Measurements from ENCODE around the gene NPLOC4. TPM values are rescaled to one million over a fixed set of nuclear protein-coding genes. Genes with fewer than 3 reads are reported as not detected.
"Not testable (repeated sequence)": the region's sequence is repeated elsewhere in the genome, so short reads cannot be mapped to it uniquely, and the experiment has no call there.

Gene NPLOC4
- total RNA-seq, 4 donors from 2014 or later: 58.9 to 87.7 (median 70.8) TPM

GRCh38 chr17:81589612-81590011 is 47.3 kb downstream of the NPLOC4 start:
- TF ChIP-seq, protein P1, sequence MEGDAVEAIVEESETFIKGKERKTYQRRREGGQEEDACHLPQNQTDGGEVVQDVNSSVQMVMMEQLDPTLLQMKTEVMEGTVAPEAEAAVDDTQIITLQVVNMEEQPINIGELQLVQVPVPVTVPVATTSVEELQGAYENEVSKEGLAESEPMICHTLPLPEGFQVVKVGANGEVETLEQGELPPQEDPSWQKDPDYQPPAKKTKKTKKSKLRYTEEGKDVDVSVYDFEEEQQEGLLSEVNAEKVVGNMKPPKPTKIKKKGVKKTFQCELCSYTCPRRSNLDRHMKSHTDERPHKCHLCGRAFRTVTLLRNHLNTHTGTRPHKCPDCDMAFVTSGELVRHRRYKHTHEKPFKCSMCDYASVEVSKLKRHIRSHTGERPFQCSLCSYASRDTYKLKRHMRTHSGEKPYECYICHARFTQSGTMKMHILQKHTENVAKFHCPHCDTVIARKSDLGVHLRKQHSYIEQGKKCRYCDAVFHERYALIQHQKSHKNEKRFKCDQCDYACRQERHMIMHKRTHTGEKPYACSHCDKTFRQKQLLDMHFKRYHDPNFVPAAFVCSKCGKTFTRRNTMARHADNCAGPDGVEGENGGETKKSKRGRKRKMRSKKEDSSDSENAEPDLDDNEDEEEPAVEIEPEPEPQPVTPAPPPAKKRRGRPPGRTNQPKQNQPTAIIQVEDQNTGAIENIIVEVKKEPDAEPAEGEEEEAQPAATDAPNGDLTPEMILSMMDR (IDR thresholded peaks at IDR 0.05): no peak
- DNase-seq (ENCODE audit: low spot score) (no peak), ATAC-seq (ENCODE audit: low FRiP score) (no peak)

DNA sequence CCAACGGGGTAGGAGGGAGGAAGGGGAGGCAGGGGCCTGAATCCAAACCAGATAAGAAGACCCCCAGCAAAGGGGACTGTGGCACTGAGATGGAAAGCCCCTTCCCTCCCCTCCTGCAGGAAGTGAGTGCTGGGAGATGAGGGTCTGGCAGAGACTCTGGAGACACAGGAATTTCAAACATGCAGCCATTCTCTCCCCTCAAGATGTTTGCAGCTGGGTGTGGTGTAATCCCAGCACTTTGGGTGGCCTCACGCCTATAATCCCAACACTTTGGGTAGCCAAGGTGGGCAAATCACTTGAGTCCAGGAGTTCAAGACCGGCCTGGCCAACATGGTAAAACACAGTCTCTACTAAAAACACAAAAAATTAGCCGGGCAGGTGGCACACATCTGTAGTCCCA is 50.8 kb downstream of the NPLOC4 start:
- ATAC-seq (ENCODE audit: low FRiP score): no peak
- TF ChIP-seq, protein P1 (IDR thresholded peaks at IDR 0.05): no peak

GRCh38 chr17:81584771-81585170 is 52.1 kb downstream of the NPLOC4 start:
- not testable (repeated sequence) for ATAC-seq (ENCODE audit: low FRiP score); DNase-seq (ENCODE audit: low spot score)

More for the DNA sequence above, 50.8 kb downstream of the NPLOC4 start:
- DNase-seq (ENCODE audit: low spot score): no peak

GRCh38 chr17:81583589-81584342 is 53.1 kb downstream of the NPLOC4 start:
- TF ChIP-seq, protein P1 (IDR thresholded peaks at IDR 0.05): no peak
- no peak for DNase-seq (ENCODE audit: low spot score)

DNA sequence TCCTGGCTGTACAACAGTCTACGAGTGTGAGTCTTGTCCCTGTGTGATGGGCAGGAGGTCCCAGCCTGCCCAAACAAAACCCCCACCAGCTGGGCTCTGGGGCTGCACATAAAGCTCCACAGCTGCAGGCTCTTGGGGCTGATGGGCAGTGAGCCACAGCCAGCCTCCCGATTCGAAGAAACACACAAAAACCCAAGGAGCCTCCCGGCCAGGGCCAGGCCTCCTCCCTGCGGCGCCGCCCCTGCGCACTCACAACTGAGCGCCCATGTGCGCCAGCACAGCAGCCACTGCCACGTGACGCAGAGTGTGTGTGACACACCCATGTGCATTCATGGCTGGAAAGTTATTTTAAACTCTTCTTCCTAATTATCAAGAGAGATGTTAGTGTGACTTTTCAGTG is 54.2 kb downstream of the NPLOC4 start:
- DNase-seq (ENCODE audit: low spot score): no peak

More at GRCh38 chr17:81583589-81584342, 53.1 kb downstream of the NPLOC4 start:
- no peak for ATAC-seq (ENCODE audit: low FRiP score)

GRCh38 chr17:81582341-81582740 is 54.6 kb downstream of the NPLOC4 start:
- no peak for ATAC-seq (ENCODE audit: low FRiP score)
- TF ChIP-seq, protein P1 (IDR thresholded peaks at IDR 0.05): no peak

More for the DNA sequence above, 54.2 kb downstream of the NPLOC4 start:
- ATAC-seq (ENCODE audit: low FRiP score): no peak
- TF ChIP-seq, protein P1 (IDR thresholded peaks at IDR 0.05): no peak

DNA sequence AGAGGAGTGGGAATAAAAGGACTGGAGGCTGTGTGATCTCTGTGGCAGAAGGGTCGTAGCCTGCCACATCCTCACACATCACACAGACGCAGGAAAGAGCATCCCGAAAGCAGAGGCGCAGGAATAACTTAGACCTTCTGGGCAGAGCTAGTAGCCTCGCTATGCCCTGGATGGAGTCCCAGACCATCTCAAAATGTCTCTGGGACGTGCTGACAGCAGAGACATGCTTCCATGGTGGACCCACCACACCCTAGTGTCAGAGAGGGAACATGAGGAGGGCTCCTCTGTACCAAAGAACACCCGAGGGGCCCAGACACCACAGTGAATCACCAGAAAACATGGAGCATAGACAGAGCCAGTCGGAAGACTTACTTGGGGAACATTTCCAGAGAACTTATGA is 55.2 kb downstream of the NPLOC4 start:
- TF ChIP-seq, protein P1 (IDR thresholded peaks at IDR 0.05): no peak
- ATAC-seq (ENCODE audit: low FRiP score): no peak

More at GRCh38 chr17:81582341-81582740, 54.6 kb downstream of the NPLOC4 start:
- no peak for DNase-seq (ENCODE audit: low spot score)

More for the DNA sequence above, 55.2 kb downstream of the NPLOC4 start:
- no peak for DNase-seq (ENCODE audit: low spot score)

Measured in omental fat pad (tissue), 4 donors.